Fibroblast of lung (primary cell): ENCODE measurements around the gene POU2F1. TPM values are rescaled to one million over a fixed set of nuclear protein-coding genes. Genes with fewer than 3 reads are reported as not detected.

Experiments used
- DNase-seq, 2 donors: peaks; one replicate each; pipeline versions ENCODE4 v3.0.0 to v3.0.0-alpha.2; 2010; ENCODE audit warnings: low read depth in 2 of 2
- H2AFZ ChIP-seq: 2 replicates; pipeline ENCODE4 v1.5.1; 2012; ENCODE audit warnings: low read length, control low read depth, inconsistent platforms
- H3K27ac ChIP-seq: 2 replicates; pipeline ENCODE4 v1.5.1; 2011; ENCODE audit warnings: low read length, control low read depth; ENCODE audit not compliant: insufficient read depth
- H3K27me3 ChIP-seq: 2 replicates; pipeline ENCODE4 v1.5.1; 2011; ENCODE audit warnings: mild to moderate bottlenecking, low read length; ENCODE audit not compliant: control insufficient read depth, insufficient read depth
- H3K36me3 ChIP-seq: 2 replicates; pipeline ENCODE4 v1.5.1; 2011; ENCODE audit warnings: low read length; ENCODE audit not compliant: control insufficient read depth, insufficient read depth
- H3K4me1 ChIP-seq: 2 replicates; pipeline ENCODE4 v1.5.1; 2011; ENCODE audit warnings: low read length; ENCODE audit not compliant: control insufficient read depth, insufficient read depth; ENCODE audit errors: extremely low read depth
- H3K4me2 ChIP-seq: 2 replicates; pipeline ENCODE4 v1.5.1; 2011; ENCODE audit warnings: low read length, control low read depth; ENCODE audit not compliant: insufficient read depth; ENCODE audit errors: extremely low read depth
- H3K4me3 ChIP-seq, 4 experiments: fragments of 200-600 bp in 1 of 4; sonication (generic) in 1 of 4; replicated peaks in 1 of 4; 2 replicates each; pipeline ENCODE4 v1.5.1; 2011 to 2016; ENCODE audit warnings: low read length in 4 of 4, low read depth in 3 of 4, mild to moderate bottlenecking in 3 of 4, control low read depth in 2 of 4, inconsistent platforms in 1 of 4, mixed read lengths in 1 of 4; ENCODE audit not compliant: insufficient read depth in 1 of 4; ENCODE audit errors: control extremely low read depth in 1 of 4
- H3K79me2 ChIP-seq: 2 replicates; pipeline ENCODE4 v1.5.1; 2012; ENCODE audit warnings: mild to moderate bottlenecking, low read length, inconsistent platforms; ENCODE audit not compliant: control insufficient read depth, insufficient read depth
- H3K9ac ChIP-seq: 2 replicates; pipeline ENCODE4 v1.5.1; 2011; ENCODE audit warnings: mild to moderate bottlenecking, low read length, control low read depth; ENCODE audit not compliant: insufficient read depth
- H3K9me3 ChIP-seq: 2 replicates; pipeline ENCODE4 v1.5.1; 2012; ENCODE audit warnings: low read depth, low read length; ENCODE audit not compliant: control insufficient read depth, insufficient read depth
- H4K20me1 ChIP-seq: 2 replicates; pipeline ENCODE4 v1.5.1; 2011; ENCODE audit warnings: low read length; ENCODE audit not compliant: control insufficient read depth, insufficient read depth; ENCODE audit errors: extremely low read depth
- EZH2 ChIP-seq: IDR thresholded peaks from 2 replicates; pipeline ENCODE4 v1.5.1; 2012; ENCODE audit warnings: low read length, control low read depth, mild to moderate bottlenecking; ENCODE audit errors: missing control alignments
- polyA plus RNA-seq, 2 donors: library from polyadenylated mRNA; depleted of rRNA in 1 of 2; stranded (reverse) in 1 of 2; unstranded in 1 of 2; fragments of >200 nt; gene quantifications; 2 replicates each; pipeline ENCODE4 v1.2.1, GENCODE V29; 2011 to 2012; ENCODE audit warnings: missing spikeins in 1 of 2
- total RNA-seq: library from RNA; depleted of rRNA; stranded (reverse); fragments of >200 nt; gene quantifications from 2 replicates; pipeline ENCODE4 v1.2.1, GENCODE V29; 2014
- TF ChIP-seq, protein P1 (sequence below), 2 donors: IDR thresholded peaks in 1 of 2; conservative IDR thresholded peaks in 1 of 2; 1 replicate in 1 of 2; 2 replicates in 1 of 2; pipeline ENCODE4 v1.5.1; 2011 to 2012; ENCODE audit warnings: low read length in 2 of 2, control low read depth in 1 of 2, inconsistent platforms in 1 of 2, low read depth in 1 of 2, mild to moderate bottlenecking in 1 of 2

POU2F1 gene
- total and polyA plus RNA-seq, 2 donors (not counting 1 experiment from before 2014, with no cell fraction given), result 3.5 to 4.3 TPM

DNA sequence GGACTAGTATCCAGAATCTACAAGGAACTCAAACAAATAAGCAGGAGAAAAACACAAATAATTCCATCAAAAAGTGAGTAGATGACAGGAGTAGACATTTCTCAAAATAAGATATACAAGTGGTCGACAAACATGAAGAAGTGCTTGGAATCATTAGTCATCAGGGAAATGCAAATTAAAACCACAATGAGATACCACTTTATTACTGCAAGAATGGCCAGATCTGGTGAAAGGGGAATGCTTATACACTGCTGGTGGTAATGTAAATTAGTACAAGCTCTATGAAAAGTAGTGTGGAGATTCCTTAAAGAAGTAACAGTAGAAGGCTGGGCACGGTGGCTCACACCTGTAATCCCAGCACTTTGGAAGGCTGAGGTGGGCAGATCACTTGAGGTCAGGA is 73.8 kb downstream of the POU2F1 start:
- peak in 1 of 2 donors; percentile 50 for DNase-seq

DNA sequence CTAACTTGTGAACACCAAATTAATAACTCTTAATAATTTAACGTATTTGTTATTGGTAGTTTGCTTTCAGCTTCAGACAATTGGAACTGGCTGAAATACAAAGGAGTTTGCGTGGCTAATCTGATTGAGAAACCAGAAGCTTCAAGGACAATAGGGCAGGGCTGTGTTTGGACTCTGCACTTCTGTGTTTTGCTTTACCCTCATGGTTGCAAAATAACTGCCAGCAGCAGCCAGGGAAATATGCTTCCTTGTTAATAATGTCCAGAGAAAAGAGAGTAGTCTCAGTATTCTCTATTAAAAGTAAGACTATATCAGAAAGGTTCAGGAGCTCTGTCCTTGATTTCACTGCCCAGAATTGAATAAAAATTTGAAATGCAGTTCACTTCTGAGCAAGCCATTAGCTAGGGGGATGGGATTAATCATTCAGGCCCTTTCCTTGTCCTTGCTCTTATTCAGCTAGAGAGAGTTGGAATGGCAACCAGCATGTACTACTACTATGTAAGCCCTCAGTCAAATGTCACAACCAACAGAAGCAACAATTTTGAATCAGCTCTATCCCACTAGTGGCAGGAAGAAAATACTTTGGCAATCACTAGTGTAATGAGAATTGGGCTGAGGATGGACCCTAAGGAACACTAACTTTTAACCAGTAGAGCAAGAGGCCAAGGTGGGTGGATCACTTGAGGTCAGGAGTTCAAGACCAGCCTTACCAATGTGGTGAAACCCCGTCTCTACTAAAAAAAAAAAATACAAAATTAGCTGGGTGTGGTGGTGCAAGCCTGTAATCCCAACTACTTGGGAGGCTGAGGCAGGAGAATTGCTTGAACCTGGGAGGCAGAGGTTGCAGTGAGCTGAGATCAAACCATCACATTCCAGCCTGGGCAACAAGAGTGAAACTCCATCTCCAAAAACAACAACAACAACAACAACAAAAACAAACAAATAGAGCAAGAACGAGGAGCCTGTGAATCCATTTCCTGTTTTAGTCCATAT is 76.8 kb downstream of the POU2F1 start:
- H4K20me1 ChIP-seq, result no peaks in the 10 kb centered on the region
- H3K36me3 ChIP-seq, result no peaks in the 10 kb centered on the region
- no peak for TF ChIP-seq EZH2
- TF ChIP-seq, protein P1, sequence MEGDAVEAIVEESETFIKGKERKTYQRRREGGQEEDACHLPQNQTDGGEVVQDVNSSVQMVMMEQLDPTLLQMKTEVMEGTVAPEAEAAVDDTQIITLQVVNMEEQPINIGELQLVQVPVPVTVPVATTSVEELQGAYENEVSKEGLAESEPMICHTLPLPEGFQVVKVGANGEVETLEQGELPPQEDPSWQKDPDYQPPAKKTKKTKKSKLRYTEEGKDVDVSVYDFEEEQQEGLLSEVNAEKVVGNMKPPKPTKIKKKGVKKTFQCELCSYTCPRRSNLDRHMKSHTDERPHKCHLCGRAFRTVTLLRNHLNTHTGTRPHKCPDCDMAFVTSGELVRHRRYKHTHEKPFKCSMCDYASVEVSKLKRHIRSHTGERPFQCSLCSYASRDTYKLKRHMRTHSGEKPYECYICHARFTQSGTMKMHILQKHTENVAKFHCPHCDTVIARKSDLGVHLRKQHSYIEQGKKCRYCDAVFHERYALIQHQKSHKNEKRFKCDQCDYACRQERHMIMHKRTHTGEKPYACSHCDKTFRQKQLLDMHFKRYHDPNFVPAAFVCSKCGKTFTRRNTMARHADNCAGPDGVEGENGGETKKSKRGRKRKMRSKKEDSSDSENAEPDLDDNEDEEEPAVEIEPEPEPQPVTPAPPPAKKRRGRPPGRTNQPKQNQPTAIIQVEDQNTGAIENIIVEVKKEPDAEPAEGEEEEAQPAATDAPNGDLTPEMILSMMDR (conservative IDR thresholded peaks at IDR 0.05 in 1 of 2, IDR thresholded peaks at IDR 0.05 in 1 of 2; ENCODE audit: low read depth in 1 of 2, low read length in 2 of 2), result no peak
- H3K4me1 ChIP-seq, result peaks cover 4% of the 10 kb centered on the region
- no peak overlapping the region for H3K4me2 ChIP-seq
- H3K4me3 ChIP-seq, result no peak overlapping the region
- H3K79me2 ChIP-seq, result no peaks in the 10 kb centered on the region
- H3K9me3 ChIP-seq, result no peaks in the 10 kb centered on the region
- H3K9ac ChIP-seq, result no peak overlapping the region
- H2AFZ ChIP-seq, result no peak overlapping the region
- DNase-seq, result peak in 1 of 2 donors; percentile 67
- no peaks in the 10 kb centered on the region for H3K27me3 ChIP-seq
- H3K27ac ChIP-seq, result no peak overlapping the region

More for the DNA sequence above, 73.8 kb downstream of the POU2F1 start:
- Histone ChIP-seq H3K36me3 (no peaks in the 10 kb centered on the region), H4K20me1 (no peaks in the 10 kb centered on the region), H3K27ac (no peak overlapping the region), H3K4me3 (no peak overlapping the region), H3K79me2 (no peaks in the 10 kb centered on the region), H3K4me2 (no peak overlapping the region), H3K9ac (no peak overlapping the region), H2AFZ (no peak overlapping the region), H3K27me3 (no peaks in the 10 kb centered on the region), H3K9me3 (no peaks in the 10 kb centered on the region), H3K4me1 (peaks cover 4% of the 10 kb centered on the region)
- TF ChIP-seq, protein P1 (conservative IDR thresholded peaks at IDR 0.05 in 1 of 2, IDR thresholded peaks at IDR 0.05 in 1 of 2; ENCODE audit: low read depth in 1 of 2, low read length in 2 of 2), result no peak
- TF ChIP-seq EZH2, result no peak

DNA sequence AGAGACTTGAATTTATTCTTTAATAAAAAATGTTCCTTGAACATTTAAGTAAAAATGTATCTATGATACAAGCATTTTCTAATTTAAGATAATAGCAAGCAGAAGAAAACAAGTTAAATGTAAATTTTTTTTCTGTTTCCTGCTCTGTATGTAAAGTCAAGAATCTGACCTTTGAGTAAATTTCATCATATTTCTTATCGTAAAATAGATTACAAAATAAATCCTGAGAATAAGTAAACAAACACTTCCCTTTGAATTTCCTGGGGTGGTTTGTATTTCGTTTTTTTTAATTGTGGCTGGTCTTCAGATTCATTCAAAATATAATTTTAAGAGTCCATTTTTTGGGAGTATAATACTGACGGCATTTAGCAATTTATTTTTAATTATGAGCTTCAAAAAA is 77.6 kb downstream of the POU2F1 start:
- peak in 1 of 2 donors; percentile 25 for DNase-seq
- Histone ChIP-seq H3K27me3 (no peaks in the 10 kb centered on the region), H4K20me1 (no peaks in the 10 kb centered on the region), H3K4me2 (no peak overlapping the region), H3K79me2 (no peaks in the 10 kb centered on the region), H3K9me3 (no peaks in the 10 kb centered on the region), H3K27ac (no peak overlapping the region), H3K4me1 (peaks cover 4% of the 10 kb centered on the region), H2AFZ (no peak overlapping the region), H3K4me3 (no peak overlapping the region), H3K9ac (no peak overlapping the region), H3K36me3 (no peaks in the 10 kb centered on the region)
- no peak for TF ChIP-seq EZH2
- TF ChIP-seq, protein P1 (conservative IDR thresholded peaks at IDR 0.05 in 1 of 2, IDR thresholded peaks at IDR 0.05 in 1 of 2; ENCODE audit: low read depth in 1 of 2, low read length in 2 of 2), result no peak
